NCI-H2107 treated with DMSO at 0.1 percent for 48 hours (cell line): ENCODE measurements around the gene RNU6-1.

ENCODE experiments used
- DNase-seq: peaks from one replicate; lab custom pipeline; 2025; ENCODE audit not compliant: unreplicated experiment; lab: John Stamatoyannopoulos, UW

RNU6-1 gene

GRCh38 chr15:67839929-67840748 lies at the start of gene RNU6-1:
TSS of gene RNU6-1 (minus strand) at chr15:67840045.
- DNase-seq: peak; percentile 83

DNA sequence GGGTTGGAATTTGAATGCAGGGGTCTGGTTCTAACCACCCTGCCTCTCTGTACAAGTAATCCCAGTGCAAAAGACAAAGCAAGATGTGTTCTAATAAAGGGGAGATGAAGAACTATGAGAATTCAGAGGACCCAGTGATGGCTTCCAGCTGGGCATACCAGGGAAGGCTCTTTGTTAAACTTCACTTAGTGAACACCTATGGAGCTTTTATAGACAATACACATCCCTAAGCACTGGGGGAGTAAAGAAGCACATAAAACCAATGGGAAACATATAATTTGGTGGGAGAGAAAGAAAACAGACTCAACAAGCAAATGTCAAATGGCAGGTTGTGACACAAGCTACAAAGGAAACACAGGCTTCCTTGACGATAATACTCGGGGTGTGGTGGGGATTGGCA lies 47.9 kb upstream of the RNU6-1 start:
- DNase-seq: no peak

DNA sequence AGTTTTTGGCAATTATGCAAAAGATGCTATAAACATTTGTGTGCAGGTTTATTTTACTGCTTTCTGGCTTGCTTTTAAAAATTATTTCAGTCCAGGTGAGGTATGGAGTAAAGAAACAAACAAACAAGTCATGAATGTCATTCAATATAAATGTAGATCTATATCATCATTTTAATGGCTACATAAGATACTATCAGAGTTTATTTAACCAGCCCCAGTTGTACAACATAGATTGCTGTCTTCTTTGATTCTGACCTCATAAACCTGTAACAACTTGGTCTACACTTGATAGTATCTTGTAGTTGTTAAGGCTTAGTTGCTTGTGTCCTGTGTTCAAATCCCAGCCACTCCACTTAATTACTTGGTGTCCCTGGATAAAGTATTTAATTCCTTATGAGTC lies 46.0 kb upstream of the RNU6-1 start:
- no peak for DNase-seq

GRCh38 chr15:67885175-67885523 lies 45.3 kb upstream of the RNU6-1 start:
- no peak for DNase-seq

- no peak for DNase-seq
Observed at GRCh38 chr15:67884514-67885174, 44.8 kb upstream of the RNU6-1 start.

DNA sequence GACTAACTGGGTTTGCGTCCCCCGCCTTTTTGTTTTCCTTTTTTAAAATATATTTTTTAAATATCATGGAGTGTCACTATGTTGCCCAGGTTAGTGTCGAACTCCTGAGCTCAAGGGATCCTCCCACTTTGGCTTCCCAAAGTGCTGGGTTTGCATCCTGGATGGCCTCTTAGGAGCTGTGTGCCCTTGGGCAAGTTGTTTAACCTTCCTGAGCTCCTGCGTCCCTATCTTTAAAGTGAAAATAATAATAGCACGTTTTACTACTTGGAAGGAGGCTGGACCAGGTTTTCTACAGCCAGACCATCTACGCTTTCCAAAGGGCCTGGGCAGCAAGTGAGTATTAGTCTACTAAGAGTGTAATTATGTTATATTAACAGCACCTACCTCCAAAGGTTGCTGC lies 44.2 kb upstream of the RNU6-1 start:
- no peak for DNase-seq

- DNase-seq: no peak
Observed at GRCh38 chr15:67883234-67883773, 43.5 kb upstream of the RNU6-1 start.

GRCh38 chr15:67882487-67883233 lies 42.8 kb upstream of the RNU6-1 start:
- DNase-seq: no peak

DNA sequence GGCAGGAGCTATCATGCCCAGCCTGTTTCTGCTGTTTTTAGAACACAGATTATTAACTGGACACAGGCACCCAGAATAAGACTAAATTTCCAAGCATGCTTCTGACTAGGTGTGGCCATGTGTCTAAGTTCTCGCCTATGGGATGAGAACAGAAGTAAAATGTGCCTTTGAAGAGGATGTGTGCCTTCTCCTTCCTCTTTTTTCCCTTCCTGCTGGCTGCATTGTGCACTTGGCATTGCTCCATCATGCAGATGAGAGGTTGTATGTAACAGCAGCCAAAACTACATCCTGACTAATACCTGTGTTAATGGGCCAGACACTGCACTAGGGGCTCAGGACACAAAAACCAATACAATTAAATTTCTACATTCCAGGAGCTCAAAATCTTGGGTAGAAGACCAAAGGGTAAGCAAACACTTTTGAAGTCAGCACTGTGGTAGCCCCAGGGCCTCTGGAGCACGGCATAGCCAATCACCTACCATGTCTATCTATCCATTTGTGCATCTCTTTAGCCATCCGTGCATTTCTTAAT lies 40.9 kb upstream of the RNU6-1 start:
- no peak for DNase-seq

DNA sequence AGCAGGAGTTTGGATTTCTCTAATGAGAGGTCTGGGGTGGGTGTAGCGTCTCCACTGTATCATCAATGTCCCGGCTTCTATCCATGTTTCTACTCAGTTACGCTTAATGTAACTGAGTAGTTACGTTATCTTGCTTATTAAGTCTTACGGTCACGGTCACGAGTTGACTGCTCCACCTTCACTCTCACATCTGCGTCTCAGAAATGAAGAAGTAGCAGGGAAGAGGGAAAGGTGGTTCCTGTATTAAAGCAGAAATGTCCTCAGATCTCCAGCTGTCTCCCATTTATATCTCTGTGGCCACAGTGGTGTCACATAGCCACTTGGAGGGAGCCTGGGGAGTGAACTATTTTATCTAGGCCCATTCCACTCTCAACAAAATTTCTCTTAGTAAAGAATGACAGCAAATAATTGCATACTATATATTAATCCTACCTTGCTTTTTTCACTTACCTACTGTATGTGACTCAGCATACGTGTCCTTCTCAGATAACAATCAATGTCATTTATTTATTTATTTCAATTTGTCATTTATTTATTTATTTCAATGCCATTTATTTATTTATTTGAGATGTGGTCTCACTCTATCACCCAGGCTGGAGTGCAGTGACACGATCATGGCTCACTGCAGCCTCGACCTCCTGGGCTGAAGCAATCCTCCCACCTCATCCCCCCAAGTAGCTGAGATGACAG lies 39.7 kb upstream of the RNU6-1 start:
- DNase-seq: no peak

GRCh38 chr15:67878712-67879206 lies 38.9 kb upstream of the RNU6-1 start:
- no peak for DNase-seq

GRCh38 chr15:67873777-67874176 lies 33.9 kb upstream of the RNU6-1 start:
- DNase-seq: no peak

GRCh38 chr15:67870868-67871408 lies 31.1 kb upstream of the RNU6-1 start:
- no peak for DNase-seq

DNA sequence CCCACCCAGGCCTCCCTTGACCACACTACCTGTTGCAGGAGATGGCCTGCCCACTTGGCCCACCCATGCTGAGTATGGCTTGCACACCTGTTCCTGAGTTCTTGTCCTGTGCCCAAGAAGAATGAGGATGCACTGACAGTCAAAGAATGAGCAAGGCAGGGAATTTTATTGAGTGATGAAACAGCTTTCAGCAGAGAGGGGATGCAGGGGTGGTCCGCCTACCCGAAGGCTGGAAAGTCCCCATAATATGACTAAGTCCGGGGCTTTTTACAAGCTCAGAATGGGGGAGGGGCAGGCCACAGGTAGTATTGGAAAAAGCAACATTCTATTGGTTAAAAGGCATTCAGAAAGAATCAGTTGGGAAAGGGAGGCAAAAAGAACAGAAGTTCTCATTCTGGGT lies 29.9 kb upstream of the RNU6-1 start:
- DNase-seq: no peak

GRCh38 chr15:67865766-67866165 lies 25.9 kb upstream of the RNU6-1 start:
- DNase-seq: no peak

GRCh38 chr15:67865331-67865730 lies 25.5 kb upstream of the RNU6-1 start:
- DNase-seq: no peak

DNA sequence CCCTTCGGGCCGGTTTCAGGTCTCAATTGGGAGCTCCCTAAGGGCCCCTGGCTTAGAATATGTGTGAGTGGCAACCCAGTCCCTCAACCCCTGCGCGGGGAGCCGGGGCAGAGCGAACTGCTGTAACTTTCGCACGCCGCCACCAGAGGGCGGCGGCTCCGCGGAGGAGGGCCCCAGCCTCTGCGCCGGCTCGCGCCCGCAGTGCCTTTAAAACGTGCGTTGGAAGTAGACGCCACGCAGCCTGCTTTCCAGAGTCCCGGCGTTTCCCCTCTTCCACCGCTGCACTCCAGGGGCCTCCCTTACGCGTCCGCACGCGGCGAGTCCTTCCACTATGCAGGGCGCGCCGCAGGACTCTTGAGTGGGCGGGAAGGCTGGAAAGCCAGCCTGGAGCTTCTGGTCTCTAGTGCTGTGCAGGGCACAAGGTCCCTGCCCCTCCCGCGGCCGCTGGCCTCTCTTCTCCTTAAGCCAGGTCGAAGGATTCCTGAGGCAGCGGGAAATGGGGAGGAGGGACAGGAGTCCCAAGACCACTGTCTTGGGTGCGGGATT lies 23.7 kb upstream of the RNU6-1 start:
- peak; percentile 24 for DNase-seq

DNA sequence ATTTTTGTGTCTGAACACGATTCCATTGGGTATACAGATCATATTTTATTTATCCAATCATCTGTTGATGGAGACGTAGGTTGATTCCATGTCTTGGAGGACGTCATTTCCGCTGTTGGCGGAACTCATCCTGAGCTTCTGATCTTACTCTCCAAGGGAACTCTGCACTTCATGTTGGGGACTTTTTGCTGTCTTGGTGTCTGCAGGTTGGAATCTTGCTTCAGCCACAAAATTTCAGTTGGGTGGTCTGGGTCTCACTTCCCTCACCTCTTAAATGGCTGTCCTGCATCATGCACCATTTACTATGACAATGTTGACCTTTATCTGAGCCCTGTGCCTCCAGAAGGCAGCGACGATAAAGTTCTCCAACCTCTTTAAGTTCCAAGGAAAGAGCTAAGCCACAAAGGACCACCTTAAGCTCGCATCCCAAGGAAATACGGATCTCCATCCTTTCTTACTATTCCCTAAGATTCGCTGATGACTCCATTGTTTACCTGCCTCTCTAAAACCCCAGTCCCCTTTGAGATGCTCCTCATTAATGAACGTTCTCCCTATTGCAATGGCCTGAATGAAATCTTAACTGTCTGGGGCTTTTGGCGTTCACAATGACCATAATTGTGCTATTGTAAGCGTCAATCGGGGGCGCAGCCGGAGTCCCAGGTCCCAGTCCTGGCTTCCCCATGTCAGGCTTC lies 23.1 kb upstream of the RNU6-1 start:
- no peak for DNase-seq

- no peak for DNase-seq
Observed at GRCh38 chr15:67861983-67862382, 22.1 kb upstream of the RNU6-1 start.
